ACHN (cell line): Measurements from ENCODE around the gene PHKB.
"Not testable (repeated sequence)": the region's sequence is repeated elsewhere in the genome, so short reads cannot be mapped to it uniquely, and the experiment has no call there.

Experiments used
- DNase-seq: peaks from one replicate; pipeline ENCODE4 v3.0.0-alpha.2; 2015
- in situ Hi-C: cut with HindIII; loops from 2 replicates; pipeline ENCODE4 v1.10.0; 2017; ENCODE audit warnings: low sequenced_read_pairs, low pct_ligation_motif_present, low pct_unique_long_range_greater_than_20kb

The PHKB gene

DNA sequence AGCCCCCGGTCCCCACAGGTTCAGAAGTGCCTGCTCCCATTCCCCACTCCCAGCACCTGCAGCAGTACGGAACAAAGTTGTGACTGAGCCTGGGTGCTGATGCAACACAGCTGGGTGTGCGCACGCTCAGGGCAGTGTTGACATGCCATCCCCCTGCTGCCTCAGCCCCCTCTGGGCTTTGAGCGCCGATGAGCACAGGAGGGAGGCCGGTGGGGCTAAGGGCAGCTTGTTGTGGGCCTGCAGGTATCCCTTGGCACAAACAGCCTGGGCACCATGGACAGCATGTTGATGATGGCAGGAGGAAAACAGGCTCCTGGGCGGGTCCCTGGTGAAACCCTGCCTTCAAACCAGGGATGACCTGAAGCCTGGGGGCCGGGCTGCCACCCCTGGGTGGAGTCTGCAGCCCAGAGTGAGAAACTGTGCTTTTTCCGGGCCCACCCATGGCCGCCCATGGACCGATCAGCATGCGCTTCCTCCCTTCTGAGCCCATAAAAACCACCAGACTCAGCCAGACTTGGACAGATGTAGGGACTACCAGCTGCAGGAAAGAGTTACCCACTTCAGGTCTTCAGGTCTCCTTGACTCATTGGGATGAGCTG lies 175.5 kb downstream of the PHKB start:
- no peak for DNase-seq
- in situ Hi-C loops: no loop called here

DNA sequence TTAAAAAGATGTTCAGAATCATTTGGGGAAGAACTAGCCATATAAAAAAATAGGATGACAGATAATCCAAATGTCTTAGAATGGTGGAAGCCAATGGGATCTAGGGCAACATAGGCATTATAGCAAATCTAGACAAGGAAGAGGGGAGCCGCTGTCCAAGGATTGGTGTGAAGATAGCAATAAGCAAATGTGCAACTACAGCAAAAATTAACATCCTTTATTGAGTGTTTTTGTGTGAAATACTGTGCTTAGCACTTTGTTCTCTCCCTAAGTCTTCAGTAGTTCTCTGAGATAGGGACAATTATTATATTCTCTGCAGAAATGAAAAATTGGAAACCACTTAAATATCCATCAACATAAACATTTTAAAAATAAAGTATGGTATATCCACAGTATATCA lies 177.0 kb downstream of the PHKB start:
- in situ Hi-C loops: no loop called here
- no peak for DNase-seq

DNA sequence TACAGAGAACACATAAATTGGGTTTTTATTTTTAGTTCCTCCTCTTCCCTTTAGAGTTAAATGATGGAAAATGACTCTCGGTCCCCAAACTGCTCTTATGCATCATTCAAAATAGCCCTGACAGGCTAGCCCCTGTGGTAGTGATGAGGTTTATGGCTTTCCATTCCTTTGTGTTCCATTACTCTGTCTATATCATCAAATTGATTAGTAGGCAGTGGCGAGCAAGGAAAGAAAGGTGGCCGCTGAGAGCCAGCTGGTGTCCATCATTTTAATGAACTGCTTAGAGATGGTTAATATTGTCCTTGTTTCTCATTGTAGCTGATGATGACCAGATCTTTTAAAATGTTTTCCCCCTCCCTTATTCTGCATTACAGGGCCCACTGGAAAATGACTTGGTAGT lies 179.5 kb downstream of the PHKB start:
- in situ Hi-C loops: no loop called here

DNA sequence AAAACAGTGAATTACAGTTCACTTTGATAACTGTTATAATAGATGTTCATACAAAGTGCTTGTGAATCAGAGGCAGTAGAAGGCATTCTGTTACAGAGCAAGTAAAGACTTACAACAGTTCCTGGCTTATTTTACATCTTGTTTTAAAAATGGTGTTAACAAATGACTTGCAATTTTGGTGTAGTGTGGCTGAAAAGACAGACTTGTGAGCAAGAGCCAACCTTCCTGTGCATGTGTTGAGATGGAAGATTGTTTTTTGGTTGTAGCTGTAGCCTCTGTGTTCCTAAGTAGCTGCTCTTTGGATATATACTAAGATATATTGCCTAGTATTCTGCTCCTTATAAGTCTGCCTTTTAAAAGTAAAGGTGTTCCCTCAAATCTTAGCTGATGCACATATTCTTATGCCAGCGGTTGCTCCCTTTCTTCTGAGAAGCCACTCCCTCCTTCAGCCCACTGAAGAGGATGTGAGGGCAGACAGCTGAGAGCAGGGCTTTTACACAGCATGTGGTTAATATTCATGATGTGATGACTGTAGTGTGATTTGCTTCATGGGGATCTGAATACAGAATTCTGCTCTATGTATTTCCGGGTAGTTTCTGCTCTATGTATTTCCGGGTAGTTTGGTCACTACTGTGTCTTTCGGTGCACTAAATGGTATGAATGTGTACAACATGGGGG lies 182.3 kb downstream of the PHKB start:
- in situ Hi-C loops: no loop called here
- DNase-seq: no peak

More for the DNA sequence above, 179.5 kb downstream of the PHKB start:
- no peak for DNase-seq

DNA sequence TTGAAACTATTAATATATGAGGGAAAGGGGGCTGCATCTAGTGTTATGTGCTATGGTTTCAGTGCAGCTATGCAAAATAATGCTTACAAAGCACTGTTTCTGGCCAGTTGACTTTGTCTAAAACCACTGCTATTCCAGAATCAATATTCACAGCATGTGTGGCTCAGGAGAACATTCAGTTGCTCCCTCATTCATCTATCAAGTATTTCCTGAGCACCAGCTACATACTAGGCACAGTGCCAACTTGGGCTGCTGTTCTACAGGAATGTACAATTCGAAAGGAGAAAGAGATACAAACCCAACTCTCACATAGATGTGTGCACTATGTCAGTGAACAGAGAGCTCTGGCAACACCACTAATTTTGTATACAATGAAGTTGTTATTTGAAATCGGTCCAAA lies 183.0 kb downstream of the PHKB start:
- no peak for DNase-seq
- in situ Hi-C loops: no loop called here

DNA sequence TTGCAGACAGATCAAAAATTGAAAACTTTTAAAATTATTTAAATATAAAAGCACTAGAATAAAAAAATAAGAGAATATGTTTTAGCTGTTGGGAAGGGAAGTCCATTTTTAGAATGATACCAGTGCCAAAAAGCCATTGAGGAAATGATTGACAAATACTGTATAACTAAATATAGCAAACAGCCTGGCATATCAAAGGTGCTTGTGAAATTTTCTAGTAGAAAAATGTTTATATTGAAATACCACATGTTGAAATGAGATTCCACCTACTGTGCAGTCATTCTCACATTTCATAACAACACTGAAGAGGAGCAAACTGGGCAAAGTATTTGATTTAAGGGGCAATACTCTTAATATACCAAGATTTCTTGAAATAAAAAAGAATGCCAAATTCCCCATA lies 183.5 kb downstream of the PHKB start:
- no peak for DNase-seq
- in situ Hi-C loops: no loop called here

DNA sequence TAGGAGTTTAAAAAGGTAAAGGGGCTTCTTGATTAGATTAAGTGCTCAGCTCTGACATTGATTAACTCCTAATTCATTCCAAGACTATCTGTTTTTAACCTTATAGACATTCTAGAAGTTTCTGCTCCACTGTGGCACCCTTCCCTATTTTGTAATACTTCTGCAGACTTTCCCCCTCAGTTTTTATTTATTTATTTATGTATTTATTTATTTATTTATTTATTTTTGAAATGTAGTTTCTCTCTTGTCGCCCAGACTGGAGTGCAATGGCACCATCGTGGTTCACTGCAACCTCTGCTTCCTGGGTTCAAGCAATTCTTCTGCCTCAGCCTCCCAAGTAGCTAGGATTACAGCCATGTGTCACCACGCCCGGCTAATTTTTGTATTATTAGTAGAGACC lies 185.8 kb downstream of the PHKB start:
- in situ Hi-C loops: no loop called here
- no peak for DNase-seq

DNA sequence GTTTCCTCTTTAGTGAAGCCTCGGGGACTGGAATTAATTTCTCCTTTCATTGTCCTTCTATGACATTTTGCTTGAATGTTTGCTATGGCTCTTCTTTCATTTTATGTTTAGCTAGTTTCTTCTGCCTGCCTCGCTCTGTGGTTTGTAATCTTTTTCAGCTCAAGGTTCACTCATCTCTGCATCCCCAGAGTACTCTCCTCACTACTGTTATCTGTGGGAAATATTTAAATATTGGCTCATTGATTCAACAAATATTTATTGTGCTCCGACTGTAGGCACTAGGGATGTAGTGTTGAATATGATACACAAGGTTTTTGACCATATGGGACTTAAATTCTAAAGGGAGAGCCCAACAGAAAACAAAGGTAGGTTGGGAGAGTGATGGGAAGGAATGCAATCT lies 195.9 kb downstream of the PHKB start:
- in situ Hi-C loops: no loop called here
- DNase-seq: no peak

DNA sequence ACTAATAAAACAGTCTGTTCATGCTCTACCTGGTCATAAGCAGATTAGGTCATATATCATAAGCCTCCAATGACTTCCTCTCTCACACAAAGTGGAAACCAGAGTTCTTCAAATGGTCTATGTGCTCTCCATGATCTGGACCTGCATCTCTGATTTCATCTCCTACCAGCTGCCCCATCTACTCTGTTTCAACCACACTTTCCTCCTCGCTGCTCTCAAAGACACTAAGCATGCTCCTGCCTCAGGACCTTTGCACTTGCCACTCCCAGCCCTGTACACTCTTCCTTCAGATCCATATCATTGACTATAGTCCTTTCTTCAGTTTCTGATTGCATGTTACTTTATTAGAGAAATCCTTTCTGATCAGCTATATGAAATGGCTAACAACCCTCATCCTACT lies 196.8 kb downstream of the PHKB start:
- DNase-seq: no peak
- in situ Hi-C loops: no loop called here

DNA sequence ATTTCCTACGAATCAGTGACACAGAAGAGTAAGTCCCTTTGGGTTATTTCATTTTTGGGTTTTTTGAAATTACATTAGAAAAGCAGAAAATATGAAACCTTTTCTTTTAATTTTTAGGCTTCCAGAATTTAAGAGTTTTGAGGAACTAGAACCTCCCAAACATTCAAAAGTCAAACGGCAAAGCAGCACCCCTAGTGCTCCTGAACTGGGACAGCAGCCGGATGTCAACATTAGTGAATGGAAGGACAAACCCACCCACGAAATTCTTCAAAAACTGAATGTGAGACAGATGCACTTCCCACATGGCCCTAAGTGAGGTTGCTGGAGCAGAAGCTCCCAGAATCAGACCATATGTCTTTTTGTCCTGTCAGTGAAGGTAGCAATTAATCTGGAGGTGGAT lies 199.4 kb downstream of the PHKB start:
- DNase-seq: no peak

DNA sequence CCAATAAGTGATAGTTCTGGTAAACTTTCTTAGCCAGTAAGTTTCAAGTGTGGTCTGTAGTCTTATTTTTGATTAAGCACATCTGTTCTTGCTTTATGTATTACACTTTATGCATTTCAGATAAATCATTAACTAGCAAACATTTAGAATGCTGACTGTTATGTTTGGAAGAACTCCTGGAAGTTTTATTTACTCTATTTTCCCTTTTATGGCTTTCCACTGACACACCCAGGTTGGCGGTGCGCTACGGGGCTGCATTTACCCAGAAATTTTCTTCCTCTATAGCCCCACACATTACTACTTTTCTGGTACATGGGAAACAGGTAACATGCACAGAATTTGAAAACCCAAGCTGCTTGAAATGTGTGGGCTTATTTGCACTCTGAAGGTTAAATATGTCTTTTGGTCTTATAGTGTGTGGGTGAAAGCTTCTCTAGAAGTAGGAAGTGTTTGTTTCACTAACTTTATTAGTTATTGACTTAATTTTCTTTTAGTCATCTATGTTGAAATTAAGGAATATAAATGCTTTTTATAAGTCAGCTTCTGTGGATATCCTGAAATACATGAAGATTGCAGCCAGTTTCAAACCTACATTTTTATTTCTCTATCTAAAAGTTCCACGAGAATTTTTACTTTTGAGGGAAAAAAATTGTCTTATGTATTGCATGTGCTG lies 203.7 kb downstream of the PHKB start:
- DNase-seq: no peak

More for the DNA sequence above, 199.4 kb downstream of the PHKB start:
- in situ Hi-C loops: no loop called here

DNA sequence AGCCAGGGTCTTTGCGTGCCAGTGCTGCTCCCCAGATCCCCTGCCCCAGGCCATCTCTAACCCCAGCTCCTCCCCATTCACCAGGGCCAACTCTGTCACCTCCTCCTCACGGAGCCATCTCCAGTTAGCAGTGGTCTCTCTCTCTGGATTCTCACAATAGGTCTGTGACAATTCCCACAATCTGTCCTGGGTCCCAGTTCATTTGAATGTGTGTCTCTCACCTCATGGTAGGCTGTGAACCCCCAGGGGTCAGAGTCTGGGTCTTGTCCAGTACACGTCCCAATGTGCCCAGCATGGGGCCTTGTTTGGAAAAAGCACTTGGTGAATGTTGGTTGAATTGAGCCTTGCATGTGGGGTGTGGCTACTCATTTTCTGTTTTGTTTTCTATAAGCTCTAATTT lies 205.3 kb downstream of the PHKB start:
- in situ Hi-C loops: no loop called here
- no peak for DNase-seq

More for the DNA sequence above, 203.7 kb downstream of the PHKB start:
- in situ Hi-C loops: no loop called here

DNA sequence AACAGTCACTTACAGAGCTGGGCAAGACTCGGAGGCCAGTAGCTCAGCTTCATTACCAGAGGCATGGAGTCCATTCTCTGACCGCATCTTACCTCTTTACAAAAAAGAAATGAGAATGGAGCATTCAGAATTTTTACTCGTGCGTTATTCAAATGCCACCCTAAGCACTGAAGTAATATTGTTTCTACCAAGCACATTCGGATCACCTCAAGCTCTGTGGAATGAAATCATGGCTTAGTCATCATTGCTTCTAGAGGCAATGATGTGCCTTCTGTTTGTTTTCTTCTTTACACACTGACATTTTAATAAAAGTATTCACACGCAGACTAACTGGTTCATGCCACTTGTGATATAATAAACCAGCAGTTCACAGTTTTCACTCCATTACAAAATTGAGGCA lies 206.8 kb downstream of the PHKB start:
- in situ Hi-C loops: no loop called here
- DNase-seq: no peak

DNA sequence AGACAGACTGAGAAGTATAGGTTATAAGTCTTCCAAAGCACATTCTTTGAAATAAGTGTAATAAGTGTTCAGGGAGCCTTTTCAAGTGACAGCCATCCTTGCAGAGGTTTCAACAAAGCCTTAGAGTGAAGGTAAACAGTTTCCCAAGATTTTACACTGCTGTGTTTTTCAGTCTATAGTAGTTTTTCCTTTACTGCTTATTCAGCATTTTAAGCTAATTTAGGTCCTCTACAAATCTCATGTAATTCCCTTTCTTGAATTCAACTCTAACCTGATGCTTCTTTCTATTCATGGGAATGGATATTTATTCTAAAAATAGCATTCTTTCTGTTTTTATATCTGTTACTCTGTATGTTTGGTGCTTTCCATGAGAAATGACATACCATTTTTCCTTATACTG lies 211.3 kb downstream of the PHKB start:
- no peak for DNase-seq
- in situ Hi-C loops: no loop called here

DNA sequence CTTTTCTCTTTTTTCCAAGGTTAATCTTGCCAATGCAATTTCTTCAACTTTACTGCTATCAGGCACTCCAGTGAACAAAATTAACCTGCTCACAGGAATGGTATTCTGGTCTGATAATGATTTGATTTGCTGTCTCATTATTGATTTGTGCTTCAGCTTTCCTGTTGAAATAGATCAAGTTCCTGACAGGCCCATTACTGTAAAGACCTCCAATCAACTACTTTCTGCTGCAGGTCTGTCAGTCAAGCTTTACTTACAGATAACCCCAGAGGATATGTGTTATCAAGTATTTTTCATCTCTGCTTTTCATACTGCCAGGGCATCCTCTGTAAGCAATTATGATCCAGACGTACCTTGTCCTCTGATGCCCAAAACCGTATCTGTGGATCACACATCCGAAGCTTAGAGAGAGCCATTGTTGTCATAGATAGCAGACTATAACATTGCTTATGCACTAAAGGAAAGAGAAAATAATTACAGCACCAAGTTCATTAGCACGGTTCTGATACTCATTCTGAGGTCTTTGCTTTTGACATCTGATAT lies 215.6 kb downstream of the PHKB start:
- DNase-seq: no peak
- in situ Hi-C loops: no loop called here

DNA sequence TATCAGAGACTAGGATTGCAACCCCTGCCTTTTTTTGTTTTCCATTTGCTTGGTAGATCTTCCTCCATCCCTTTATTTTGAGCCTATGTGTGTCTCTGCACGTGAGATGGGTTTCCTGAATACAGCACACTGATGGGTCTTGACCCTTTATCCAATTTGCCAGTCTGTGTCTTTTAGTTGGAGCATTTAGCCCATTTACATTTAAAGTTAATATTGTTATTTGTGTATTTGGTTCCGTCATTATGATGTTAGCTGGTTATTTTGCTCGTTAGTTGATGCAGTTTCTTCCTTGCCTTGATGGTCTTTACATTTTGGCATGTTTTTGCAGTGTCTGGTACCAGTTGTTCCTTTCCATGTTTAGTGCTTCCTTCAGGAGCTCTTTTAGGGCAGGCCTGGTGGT lies 220.4 kb downstream of the PHKB start:
- DNase-seq, in situ Hi-C loops: not testable (repeated sequence)

DNA sequence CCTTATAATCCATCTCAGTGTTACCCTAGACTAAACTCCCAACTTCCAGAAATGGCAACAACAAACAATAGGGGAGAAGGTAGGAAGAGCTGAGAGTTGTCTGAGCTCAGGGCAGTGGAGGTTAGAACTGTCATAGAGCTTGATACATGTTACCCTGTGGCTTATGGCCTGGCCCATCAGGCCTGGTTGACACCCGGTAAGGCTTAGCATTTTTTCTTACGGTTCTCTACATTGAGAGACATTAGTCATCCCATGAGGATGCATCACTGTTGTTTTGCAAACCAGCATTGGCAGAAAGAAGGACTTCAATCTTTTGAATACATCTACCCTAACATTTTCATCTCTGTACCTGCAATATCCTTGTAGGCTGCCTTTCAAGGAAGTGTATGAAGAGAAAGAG lies 226.6 kb downstream of the PHKB start:
- no peak for DNase-seq
- in situ Hi-C loops: no loop called here

DNA sequence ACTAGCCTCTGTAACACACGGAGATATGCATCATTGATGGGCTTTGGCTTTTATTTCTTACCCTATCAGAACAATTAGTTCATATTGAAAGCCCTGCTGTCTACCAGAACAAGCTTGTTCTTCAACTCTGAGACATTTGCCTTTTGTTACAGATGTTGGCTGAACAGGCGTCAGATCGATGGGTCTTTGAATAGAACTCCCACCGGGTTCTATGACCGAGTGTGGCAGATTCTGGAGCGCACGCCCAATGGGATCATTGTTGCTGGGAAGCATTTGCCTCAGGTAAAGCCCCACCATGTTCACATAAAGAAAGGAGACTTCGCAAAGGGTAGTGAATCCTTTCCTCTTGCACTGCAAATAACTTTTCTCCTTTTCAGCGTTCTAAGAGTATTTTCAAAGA lies 232.1 kb downstream of the PHKB start:
- in situ Hi-C loops: no loop called here

DNA sequence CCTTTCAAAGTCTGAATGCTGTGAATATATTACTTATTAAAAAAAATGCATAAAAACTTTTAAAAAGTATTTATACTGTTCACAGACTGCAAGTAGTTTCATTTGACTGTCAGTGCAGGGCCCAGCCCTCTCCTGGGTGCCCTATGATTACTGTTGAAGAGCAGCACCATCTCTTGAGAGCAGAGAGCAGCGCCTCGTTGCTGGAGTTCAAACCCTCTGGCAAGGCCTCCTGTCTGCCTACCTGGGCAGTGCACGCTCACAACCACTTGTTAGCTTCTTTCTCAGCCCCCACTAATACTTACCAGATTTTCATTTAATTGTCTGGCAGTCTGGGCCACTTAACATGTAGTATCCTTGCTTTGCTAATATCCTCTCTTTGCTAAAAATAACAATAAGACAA lies 233.4 kb downstream of the PHKB start:
- in situ Hi-C loops: no loop called here

More for the DNA sequence above, 232.1 kb downstream of the PHKB start:
- no peak for DNase-seq

DNA sequence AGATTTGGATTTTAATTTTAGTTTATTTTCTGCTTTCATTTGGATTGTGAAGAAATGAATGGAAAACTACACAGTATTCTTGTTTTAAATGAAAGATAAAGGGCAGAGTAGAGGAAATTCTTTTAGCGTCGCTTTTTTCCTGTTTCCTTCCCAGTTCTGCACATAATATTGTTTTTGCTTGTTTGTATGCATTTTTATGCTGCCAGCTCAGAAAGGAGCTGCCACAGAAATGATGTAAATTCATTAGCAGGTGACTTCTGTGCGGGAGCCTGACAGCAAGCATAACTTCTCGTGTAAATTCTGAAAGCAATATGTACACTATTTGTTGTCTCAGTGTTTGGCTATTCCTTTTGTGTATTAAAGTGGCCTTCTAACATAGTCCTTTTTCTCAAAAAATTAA lies 234.6 kb downstream of the PHKB start:
- in situ Hi-C loops: no loop called here
- DNase-seq: no peak

More for the DNA sequence above, 233.4 kb downstream of the PHKB start:
- DNase-seq: no peak
